PC-9 (cell line): Measurements from ENCODE around the gene DPP10. TPM values are rescaled to one million over a fixed set of nuclear protein-coding genes. Genes with fewer than 3 reads are reported as not detected.
A peak's percentile ranks its signal among the peaks of the same experiment; 100 is the strongest.

ENCODE experiments used
- BruUV-seq: library from RNA; stranded (reverse); fragments of 400-500 nt; replicated peaks from 2 replicates; lab custom pipeline; 2021; lab: Mats Ljungman, UMichigan
- CTCF ChIA-PET: fragments of 300-600 bp; sonication (Branson Sonifier 250); formaldehyde crosslinking; loops from one replicate; lab custom pipeline; 2022; ENCODE audit warnings: antibody characterized with exemption; lab: Charles Lee
- POLR2A ChIA-PET: fragments of 300-600 bp; sonication (Branson Sonifier 250); formaldehyde crosslinking; loops from one replicate; lab custom pipeline; 2022; ENCODE audit warnings: antibody characterized with exemption; ENCODE audit not compliant: unreplicated experiment; lab: Charles Lee
- DNase-seq, 2 experiments: peaks; one replicate each; pipeline versions ENCODE4 v3.0.0 to v3.0.0-alpha.2; 2015 to 2022; ENCODE audit warnings: mixed read lengths in 1 of 2
- H2AFZ ChIP-seq: fragments of 200-600 bp; sonication (generic); 2 replicates; pipeline ENCODE4 v1.8.1; 2017; ENCODE audit warnings: antibody characterized with exemption
- H3F3A ChIP-seq: fragments of 200-600 bp; sonication (generic); 2 replicates; pipeline ENCODE4 v1.8.1; 2017; ENCODE audit warnings: antibody characterized with exemption, mild to moderate bottlenecking, low read depth; ENCODE audit not compliant: insufficient read depth
- H3K27ac ChIP-seq: fragments of 200-600 bp; sonication (generic); 2 replicates; pipeline ENCODE4 v1.6.1; 2016; ENCODE audit warnings: mixed run types
- H3K27me3 ChIP-seq: fragments of 200-600 bp; sonication (generic); 2 replicates; pipeline ENCODE4 v1.6.1; 2016; ENCODE audit warnings: low read depth, mixed run types; ENCODE audit not compliant: insufficient read depth
- H3K36me3 ChIP-seq: fragments of 200-600 bp; sonication (generic); 2 replicates; pipeline ENCODE4 v1.6.1; 2016; ENCODE audit warnings: low read depth, mixed run types
- H3K4me1 ChIP-seq: fragments of 200-600 bp; sonication (generic); replicated peaks from 2 replicates; pipeline ENCODE4 v1.6.1; 2016; ENCODE audit warnings: mixed run types; ENCODE audit not compliant: insufficient read depth
- H3K4me2 ChIP-seq: fragments of 200-600 bp; sonication (generic); 2 replicates; pipeline ENCODE4 v1.6.1; 2017; ENCODE audit warnings: mixed run types
- H3K4me3 ChIP-seq: fragments of 200-600 bp; sonication (generic); 2 replicates; pipeline ENCODE4 v1.6.1; 2016; ENCODE audit warnings: mixed run types
- H3K79me2 ChIP-seq: fragments of 200-600 bp; sonication (generic); 2 replicates; pipeline ENCODE4 v1.6.1; 2017; ENCODE audit warnings: low read depth, mixed run types
- H3K9me2 ChIP-seq: fragments of 200-600 bp; sonication (generic); 2 replicates; pipeline ENCODE4 v1.8.1; 2017; ENCODE audit warnings: mild to moderate bottlenecking; ENCODE audit not compliant: insufficient read depth
- H3K9me3 ChIP-seq: fragments of 200-600 bp; sonication (generic); 2 replicates; pipeline ENCODE4 v1.8.1; 2016; ENCODE audit warnings: low read depth; ENCODE audit not compliant: insufficient read depth
- H4K20me1 ChIP-seq: fragments of 200-600 bp; sonication (generic); 2 replicates; pipeline ENCODE4 v1.8.1; 2017; ENCODE audit not compliant: insufficient read depth
- EZH2 ChIP-seq: fragments of 200-600 bp; sonication (generic); IDR thresholded peaks from 2 replicates; pipeline ENCODE4 v1.8.0; 2017; ENCODE audit warnings: antibody characterized with exemption, low read depth
- intact Hi-C: fragments of 100-400 bp; cut with micrococcal nuclease; formaldehyde crosslinking; loops from one replicate; pipeline ENCODE4 v1.10.0; 2022; ENCODE audit not compliant: unreplicated experiment
- total RNA-seq: library from RNA; stranded (reverse); gene quantifications from 2 replicates; pipeline ENCODE4 v1.2.3, GENCODE V29; 2021
- TF ChIP-seq, protein P1 (sequence below): fragments of 200-600 bp; sonication (generic); conservative IDR thresholded peaks from 2 replicates; pipeline ENCODE4 v1.6.1; 2017; ENCODE audit warnings: mixed run types, antibody characterized with exemption, mild to moderate bottlenecking, moderate library complexity

Gene DPP10
- total RNA-seq, 1 experiment from 2014 or later: not detected

DNA sequence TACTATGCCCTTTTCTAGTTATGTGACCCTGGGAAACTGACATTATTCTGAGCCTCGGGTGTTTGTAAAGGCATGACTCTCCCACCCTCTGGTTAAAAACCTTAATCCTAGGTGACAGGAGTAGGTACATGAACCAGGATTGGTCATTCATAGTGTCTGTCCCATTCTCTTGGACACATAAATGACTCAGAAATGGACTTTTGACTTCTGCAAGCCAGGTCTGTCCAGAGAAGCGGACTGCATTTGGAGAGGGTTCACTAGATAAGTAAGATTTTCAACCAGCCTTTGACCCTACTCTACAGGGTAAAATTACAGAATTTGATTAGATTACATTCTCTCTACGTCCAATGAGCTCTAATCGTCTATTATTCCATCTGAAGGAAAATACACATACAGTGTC lies 285.9 kb downstream of the DPP10 start:
- BruUV-seq: no TSS peak
- Histone ChIP-seq H3K36me3 (no peaks in the 10 kb centered on the region), H3F3A (no peaks in the 10 kb centered on the region), H3K4me2 (no peak overlapping the region), H3K4me3 (no peak overlapping the region), H3K79me2 (no peaks in the 10 kb centered on the region), H2AFZ (no peak overlapping the region), H3K27me3 (no peaks in the 10 kb centered on the region), H3K27ac (no peak overlapping the region), H4K20me1 (no peaks in the 10 kb centered on the region), H3K9me3 (no peaks in the 10 kb centered on the region), H3K4me1 (no peaks in the 10 kb centered on the region), H3K9me2 (no peaks in the 10 kb centered on the region)
- DNase-seq: no peak
- POLR2A ChIA-PET: no interaction called here
- TF ChIP-seq, protein P1, sequence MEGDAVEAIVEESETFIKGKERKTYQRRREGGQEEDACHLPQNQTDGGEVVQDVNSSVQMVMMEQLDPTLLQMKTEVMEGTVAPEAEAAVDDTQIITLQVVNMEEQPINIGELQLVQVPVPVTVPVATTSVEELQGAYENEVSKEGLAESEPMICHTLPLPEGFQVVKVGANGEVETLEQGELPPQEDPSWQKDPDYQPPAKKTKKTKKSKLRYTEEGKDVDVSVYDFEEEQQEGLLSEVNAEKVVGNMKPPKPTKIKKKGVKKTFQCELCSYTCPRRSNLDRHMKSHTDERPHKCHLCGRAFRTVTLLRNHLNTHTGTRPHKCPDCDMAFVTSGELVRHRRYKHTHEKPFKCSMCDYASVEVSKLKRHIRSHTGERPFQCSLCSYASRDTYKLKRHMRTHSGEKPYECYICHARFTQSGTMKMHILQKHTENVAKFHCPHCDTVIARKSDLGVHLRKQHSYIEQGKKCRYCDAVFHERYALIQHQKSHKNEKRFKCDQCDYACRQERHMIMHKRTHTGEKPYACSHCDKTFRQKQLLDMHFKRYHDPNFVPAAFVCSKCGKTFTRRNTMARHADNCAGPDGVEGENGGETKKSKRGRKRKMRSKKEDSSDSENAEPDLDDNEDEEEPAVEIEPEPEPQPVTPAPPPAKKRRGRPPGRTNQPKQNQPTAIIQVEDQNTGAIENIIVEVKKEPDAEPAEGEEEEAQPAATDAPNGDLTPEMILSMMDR: no peak
- no peak for TF ChIP-seq EZH2
- CTCF ChIA-PET: no interaction called here
- intact Hi-C loops: no loop called here

DNA sequence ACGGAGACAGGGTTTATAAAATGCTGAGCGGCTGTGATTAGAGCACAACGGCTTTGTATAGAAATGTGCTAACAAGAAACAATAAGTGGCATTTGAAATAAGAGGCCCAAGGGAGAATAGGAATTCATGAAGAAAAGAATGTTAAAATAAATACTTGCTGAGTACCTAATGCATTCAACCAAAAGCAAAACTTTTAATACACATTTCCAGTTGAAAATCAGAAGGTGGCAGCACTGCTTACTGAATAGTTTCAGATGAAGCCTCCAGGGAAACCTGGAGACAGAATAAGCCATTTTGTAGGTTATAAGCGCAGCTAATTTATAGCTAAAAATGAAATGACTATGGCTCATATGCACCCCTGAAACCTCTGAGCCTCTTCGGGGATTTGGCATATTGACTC lies 286.6 kb downstream of the DPP10 start:
- no peak for TF ChIP-seq EZH2
- TF ChIP-seq, protein P1: peak; percentile 37; the same call in 1 of the 2 replicates
- CTCF ChIA-PET: no interaction called here
- intact Hi-C loops: no loop called here

DNA sequence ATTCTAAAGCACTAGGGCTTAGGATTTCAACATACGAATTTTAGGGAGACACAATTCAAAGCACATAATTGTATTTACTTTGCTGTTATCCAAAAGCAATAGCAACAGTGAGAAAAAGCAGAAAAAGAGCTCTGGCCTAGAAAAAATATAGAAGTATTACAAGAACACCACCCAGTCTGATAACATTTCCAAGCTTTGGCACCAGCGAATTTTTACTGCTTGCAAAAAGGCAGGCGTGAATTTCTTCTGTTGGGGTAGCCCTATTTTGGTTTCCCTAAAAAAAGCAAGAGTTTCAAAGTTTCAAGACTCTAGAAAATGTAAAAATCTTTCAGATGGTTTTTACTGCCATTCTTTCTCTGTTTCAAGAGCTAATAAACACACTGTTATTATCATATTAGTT lies 292.7 kb downstream of the DPP10 start:
- no peak overlapping the region for H3K4me3 ChIP-seq
- no peaks in the 10 kb centered on the region; the same call in 1 of the 2 replicates for H3K27me3 ChIP-seq
- no peak for TF ChIP-seq EZH2
- TF ChIP-seq, protein P1: no peak
- CTCF ChIA-PET: no interaction called here
- no TSS peak for BruUV-seq
- no peaks in the 10 kb centered on the region for H3K36me3 ChIP-seq
- H4K20me1 ChIP-seq: no peaks in the 10 kb centered on the region
- no peaks in the 10 kb centered on the region for H3K9me2 ChIP-seq
- DNase-seq: no peak
- H3K4me1 ChIP-seq: no peaks in the 10 kb centered on the region
- H3K79me2 ChIP-seq: no peaks in the 10 kb centered on the region
- no peak overlapping the region for H3K27ac ChIP-seq
- H3F3A ChIP-seq: no peaks in the 10 kb centered on the region
- no peak overlapping the region for H2AFZ ChIP-seq
- POLR2A ChIA-PET: no interaction called here
- H3K4me2 ChIP-seq: no peak overlapping the region
- intact Hi-C loops: no loop called here
- no peaks in the 10 kb centered on the region for H3K9me3 ChIP-seq

More for the DNA sequence above, 286.6 kb downstream of the DPP10 start:
- Histone ChIP-seq H3K4me3 (no peak overlapping the region), H3K4me1 (no peaks in the 10 kb centered on the region), H3K36me3 (no peaks in the 10 kb centered on the region), H3K4me2 (no peak overlapping the region), H3K27ac (no peak overlapping the region), H2AFZ (no peak overlapping the region), H3K9me3 (no peaks in the 10 kb centered on the region), H3K9me2 (no peaks in the 10 kb centered on the region), H3K79me2 (no peaks in the 10 kb centered on the region), H4K20me1 (no peaks in the 10 kb centered on the region), H3K27me3 (no peaks in the 10 kb centered on the region), H3F3A (no peaks in the 10 kb centered on the region)
- no TSS peak for BruUV-seq
- no peak for DNase-seq
- POLR2A ChIA-PET: no interaction called here
